ENCODE results near the gene IGFBP2.

The IGFBP2 gene

GRCh38 chr2:216681683-216682082 lies 48.5 kb downstream of the IGFBP2 start:
- Histone ChIP-seq H3K9ac (ENCODE audit: insufficient read length) (no peak overlapping the region), H3K36me3 (ENCODE audit: insufficient read depth, low read length) (no peaks in the 10 kb centered on the region), H3K4me3 (no peak overlapping the region), H3K9me3 (ENCODE audit: low read depth, low read length) (no peaks in the 10 kb centered on the region), H3K27ac (no peak overlapping the region)
- no peak for DNase-seq (ENCODE audit: low read depth, low spot score)
- TF ChIP-seq FOXP2 (optimal IDR thresholded peaks at IDR 0.05; ENCODE audit: control extremely low read depth, extremely low read length, insufficient read depth): no peak
- no peak for TF ChIP-seq POLR2AphosphoS5 (IDR thresholded peaks at IDR 0.05; ENCODE audit: borderline replicate concordance, low read depth, low read length)
- TF ChIP-seq EZH2 (IDR thresholded peaks at IDR 0.05): no peak

- Histone ChIP-seq H3K27ac (no peak overlapping the region), H3K36me3 (ENCODE audit: insufficient read depth, low read length) (0 out of 2 replicates have a peak, but pooled peaks cover 4% of the 10 kb centered on the region)
- DNase-seq (ENCODE audit: low read depth, low spot score): no peak
Measured at GRCh38 chr2:216683846-216684245, 50.6 kb downstream of the IGFBP2 start.

GRCh38 chr2:216685327-216685875 lies 52.2 kb downstream of the IGFBP2 start:
- Histone ChIP-seq H3K36me3 (ENCODE audit: insufficient read depth, low read length) (0 out of 2 replicates have a peak, but pooled peaks cover 4% of the 10 kb centered on the region), H3K27ac (no peak overlapping the region), H3K9ac (ENCODE audit: insufficient read length) (no peak overlapping the region), H3K4me3 (no peak overlapping the region), H3K9me3 (ENCODE audit: low read depth, low read length) (no peaks in the 10 kb centered on the region)
- DNase-seq (ENCODE audit: low read depth, low spot score): no peak
- TF ChIP-seq EZH2 (IDR thresholded peaks at IDR 0.05) (no peak), POLR2AphosphoS5 (IDR thresholded peaks at IDR 0.05; ENCODE audit: borderline replicate concordance, low read depth, low read length) (no peak), FOXP2 (optimal IDR thresholded peaks at IDR 0.05; ENCODE audit: control extremely low read depth, extremely low read length, insufficient read depth) (no peak)

More at GRCh38 chr2:216683846-216684245, 50.6 kb downstream of the IGFBP2 start:
- TF ChIP-seq POLR2AphosphoS5 (IDR thresholded peaks at IDR 0.05; ENCODE audit: borderline replicate concordance, low read depth, low read length) (no peak), EZH2 (IDR thresholded peaks at IDR 0.05) (no peak), FOXP2 (optimal IDR thresholded peaks at IDR 0.05; ENCODE audit: control extremely low read depth, extremely low read length, insufficient read depth) (no peak)
- no peaks in the 10 kb centered on the region for H3K9me3 ChIP-seq (ENCODE audit: low read depth, low read length)
- H3K9ac ChIP-seq (ENCODE audit: insufficient read length): no peak overlapping the region
- no peak overlapping the region for H3K4me3 ChIP-seq

- DNase-seq (ENCODE audit: low read depth, low spot score): no peak
- Histone ChIP-seq H3K9me3 (ENCODE audit: low read depth, low read length) (no peaks in the 10 kb centered on the region), H3K27ac (no peak overlapping the region), H3K4me3 (no peak overlapping the region), H3K36me3 (ENCODE audit: insufficient read depth, low read length) (0 out of 2 replicates have a peak, but pooled peaks cover 4% of the 10 kb centered on the region), H3K9ac (ENCODE audit: insufficient read length) (no peak overlapping the region)
- no peak for TF ChIP-seq POLR2AphosphoS5 (IDR thresholded peaks at IDR 0.05; ENCODE audit: borderline replicate concordance, low read depth, low read length)
- no peak for TF ChIP-seq FOXP2 (optimal IDR thresholded peaks at IDR 0.05; ENCODE audit: control extremely low read depth, extremely low read length, insufficient read depth)
- no peak for TF ChIP-seq EZH2 (IDR thresholded peaks at IDR 0.05)
Measured at GRCh38 chr2:216687111-216687510, 53.9 kb downstream of the IGFBP2 start.

GRCh38 chr2:216687646-216688045 lies 54.4 kb downstream of the IGFBP2 start:
- H3K4me3 ChIP-seq: no peak overlapping the region
- H3K9ac ChIP-seq (ENCODE audit: insufficient read length): no peak overlapping the region
- no peak overlapping the region for H3K27ac ChIP-seq
- 0 out of 2 replicates have a peak, but pooled peaks cover 4% of the 10 kb centered on the region for H3K36me3 ChIP-seq (ENCODE audit: insufficient read depth, low read length)
- H3K9me3 ChIP-seq (ENCODE audit: low read depth, low read length): no peaks in the 10 kb centered on the region
- TF ChIP-seq EZH2 (IDR thresholded peaks at IDR 0.05): no peak
- TF ChIP-seq FOXP2 (optimal IDR thresholded peaks at IDR 0.05; ENCODE audit: control extremely low read depth, extremely low read length, insufficient read depth): no peak
- no peak for TF ChIP-seq POLR2AphosphoS5 (IDR thresholded peaks at IDR 0.05; ENCODE audit: borderline replicate concordance, low read depth, low read length)
- DNase-seq (ENCODE audit: low read depth, low spot score): no peak

GRCh38 chr2:216688731-216689340 lies 55.6 kb downstream of the IGFBP2 start:
- DNase-seq (ENCODE audit: low read depth, low spot score): no peak
- Histone ChIP-seq H3K36me3 (ENCODE audit: insufficient read depth, low read length) (0 out of 2 replicates have a peak, but pooled peaks cover 4% of the 10 kb centered on the region), H3K9ac (ENCODE audit: insufficient read length) (no peak overlapping the region), H3K9me3 (ENCODE audit: low read depth, low read length) (no peaks in the 10 kb centered on the region), H3K27ac (no peak overlapping the region), H3K4me3 (no peak overlapping the region)
- TF ChIP-seq EZH2 (IDR thresholded peaks at IDR 0.05) (no peak), POLR2AphosphoS5 (IDR thresholded peaks at IDR 0.05; ENCODE audit: borderline replicate concordance, low read depth, low read length) (no peak), FOXP2 (optimal IDR thresholded peaks at IDR 0.05; ENCODE audit: control extremely low read depth, extremely low read length, insufficient read depth) (no peak)

GRCh38 chr2:216689397-216689796 lies 56.2 kb downstream of the IGFBP2 start:
- DNase-seq (ENCODE audit: low read depth, low spot score): no peak
- TF ChIP-seq POLR2AphosphoS5 (IDR thresholded peaks at IDR 0.05; ENCODE audit: borderline replicate concordance, low read depth, low read length) (no peak), EZH2 (IDR thresholded peaks at IDR 0.05) (no peak), FOXP2 (optimal IDR thresholded peaks at IDR 0.05; ENCODE audit: control extremely low read depth, extremely low read length, insufficient read depth) (no peak)
- no peak overlapping the region for H3K4me3 ChIP-seq
- H3K36me3 ChIP-seq (ENCODE audit: insufficient read depth, low read length): 0 out of 2 replicates have a peak, but pooled peaks cover 4% of the 10 kb centered on the region
- H3K27ac ChIP-seq: no peak overlapping the region
- no peak overlapping the region for H3K9ac ChIP-seq (ENCODE audit: insufficient read length)
- no peaks in the 10 kb centered on the region for H3K9me3 ChIP-seq (ENCODE audit: low read depth, low read length)

GRCh38 chr2:216690456-216690852 lies 57.2 kb downstream of the IGFBP2 start:
- Histone ChIP-seq H3K27ac (no peak overlapping the region), H3K36me3 (ENCODE audit: insufficient read depth, low read length) (0 out of 2 replicates have a peak, but pooled peaks cover 4% of the 10 kb centered on the region), H3K9me3 (ENCODE audit: low read depth, low read length) (no peaks in the 10 kb centered on the region), H3K4me3 (no peak overlapping the region), H3K9ac (ENCODE audit: insufficient read length) (no peak overlapping the region)
- DNase-seq (ENCODE audit: low read depth, low spot score): no peak
- no peak for TF ChIP-seq POLR2AphosphoS5 (IDR thresholded peaks at IDR 0.05; ENCODE audit: borderline replicate concordance, low read depth, low read length)
- TF ChIP-seq FOXP2 (optimal IDR thresholded peaks at IDR 0.05; ENCODE audit: control extremely low read depth, extremely low read length, insufficient read depth): no peak

All from SK-N-MC (cell line).